ENCODE data around the gene CHI3L2. TPM values are rescaled to one million over a fixed set of nuclear protein-coding genes. Genes with fewer than 3 reads are reported as not detected.

The CHI3L2 gene
- total and polyA plus RNA-seq, 2 of the 13 experiments (the other 11 are each of a cell fraction or from before 2014, with no cell fraction given), result 0.46 to 1.7 TPM

DNA sequence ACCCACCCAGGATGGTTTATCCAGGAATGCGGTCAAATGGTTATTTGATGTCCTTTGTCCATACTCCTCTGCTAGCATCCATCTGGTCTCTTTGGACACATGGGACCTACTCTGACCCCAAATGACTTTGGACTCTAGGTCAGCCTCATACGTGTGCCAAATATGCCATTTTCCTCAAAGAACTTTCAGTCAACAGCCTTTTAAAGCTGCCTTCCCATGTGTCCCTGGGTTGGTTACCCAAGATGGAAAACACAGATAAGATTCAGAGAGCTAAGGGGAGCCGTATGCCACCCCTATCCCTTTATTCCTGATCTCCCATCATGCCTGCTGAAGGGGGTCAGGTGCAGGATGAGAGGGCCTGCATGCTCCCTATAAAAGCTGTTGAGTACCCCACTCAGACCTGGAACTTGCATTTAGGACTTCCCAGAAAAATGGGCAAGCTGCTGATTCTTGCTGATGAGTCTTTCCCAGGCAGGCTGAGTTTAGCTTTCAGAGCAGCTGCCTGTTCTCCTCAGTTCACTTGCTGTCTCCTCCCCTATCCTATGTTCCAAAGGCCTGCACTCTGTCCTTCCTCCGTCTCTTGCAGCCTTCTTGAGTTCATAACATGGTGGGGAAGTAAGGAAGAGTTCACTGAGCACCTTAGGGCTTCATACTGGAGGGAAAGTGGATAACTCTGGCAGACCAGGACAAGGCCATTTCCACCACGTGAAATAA lies 19.8 kb downstream of the CHI3L2 start (continued):
- TF ChIP-seq, protein P1, sequence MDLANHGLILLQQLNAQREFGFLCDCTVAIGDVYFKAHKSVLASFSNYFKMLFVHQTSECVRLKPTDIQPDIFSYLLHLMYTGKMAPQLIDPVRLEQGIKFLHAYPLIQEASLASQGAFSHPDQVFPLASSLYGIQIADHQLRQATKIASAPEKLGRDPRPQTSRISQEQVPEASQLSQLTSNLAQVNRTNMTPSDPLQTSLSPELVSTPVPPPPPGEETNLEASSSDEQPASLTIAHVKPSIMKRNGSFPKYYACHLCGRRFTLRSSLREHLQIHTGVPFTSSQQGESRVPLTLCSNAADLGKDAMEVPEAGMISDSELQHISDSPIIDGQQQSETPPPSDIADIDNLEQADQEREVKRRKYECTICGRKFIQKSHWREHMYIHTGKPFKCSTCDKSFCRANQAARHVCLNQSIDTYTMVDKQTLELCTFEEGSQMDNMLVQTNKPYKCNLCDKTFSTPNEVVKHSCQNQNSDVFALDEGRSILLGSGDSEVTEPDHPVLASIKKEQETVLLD (CRISPR knock-in tag; IDR thresholded peaks at IDR 0.05; ENCODE audit: low read depth), result no peak
- TF ChIP-seq FOXO1 (CRISPR knock-in tag; IDR thresholded peaks at IDR 0.05) (peak; percentile 78; the same call in 1 of the 2 replicates), POGZ (CRISPR knock-in tag; IDR thresholded peaks at IDR 0.05) (peak; percentile 63; the same call in 1 of the 2 replicates), ZFP82 (CRISPR knock-in tag; IDR thresholded peaks at IDR 0.05; ENCODE audit: borderline replicate concordance) (no peak), PAWR (CRISPR knock-in tag; IDR thresholded peaks at IDR 0.05; ENCODE audit: borderline replicate concordance) (no peak), ZMYM4 (CRISPR knock-in tag; IDR thresholded peaks at IDR 0.05) (peak; percentile 48), ZNF782 (CRISPR knock-in tag; IDR thresholded peaks at IDR 0.05; ENCODE audit: borderline replicate concordance) (no peak), SRSF9 (IDR thresholded peaks at IDR 0.05; ENCODE audit: borderline replicate concordance, insufficient read depth, low read depth, low read length, poor library complexity, severe bottlenecking) (no peak), CHD4 (IDR thresholded peaks at IDR 0.05; ENCODE audit: borderline replicate concordance, low read length) (no peak), ZNF263 (CRISPR knock-in tag; IDR thresholded peaks at IDR 0.05) (no peak), HDAC2 (CRISPR knock-in tag; IDR thresholded peaks at IDR 0.05) (peak; percentile 57), ZNF326 (CRISPR knock-in tag; IDR thresholded peaks at IDR 0.05; ENCODE audit: borderline replicate concordance) (no peak), NCOA5 (CRISPR knock-in tag; IDR thresholded peaks at IDR 0.05) (no peak), TBX2 (CRISPR knock-in tag; IDR thresholded peaks at IDR 0.05; ENCODE audit: borderline replicate concordance) (peak; percentile 37; the same call in 1 of the 2 replicates), SOX13 (IDR thresholded peaks at IDR 0.05) (no peak), SOX13 (CRISPR knock-in tag; conservative IDR thresholded peaks at IDR 0.05 in 1 of 2, IDR thresholded peaks at IDR 0.05 in 1 of 2) (peak in 1 of 2 experiments; percentile 73; a peak in 2 of 4 replicates), GATAD2A (CRISPR knock-in tag; IDR thresholded peaks at IDR 0.05) (peak; percentile 52; the same call in 1 of the 2 replicates), HOXD1 (CRISPR knock-in tag; IDR thresholded peaks at IDR 0.05) (no peak), SRY (CRISPR knock-in tag; IDR thresholded peaks at IDR 0.05) (no peak), ZNF180 (CRISPR knock-in tag; IDR thresholded peaks at IDR 0.05; ENCODE audit: borderline replicate concordance, low read depth) (no peak), SP140L (CRISPR knock-in tag; IDR thresholded peaks at IDR 0.05; ENCODE audit: borderline replicate concordance) (no peak)
- TF ChIP-seq, protein P2, sequence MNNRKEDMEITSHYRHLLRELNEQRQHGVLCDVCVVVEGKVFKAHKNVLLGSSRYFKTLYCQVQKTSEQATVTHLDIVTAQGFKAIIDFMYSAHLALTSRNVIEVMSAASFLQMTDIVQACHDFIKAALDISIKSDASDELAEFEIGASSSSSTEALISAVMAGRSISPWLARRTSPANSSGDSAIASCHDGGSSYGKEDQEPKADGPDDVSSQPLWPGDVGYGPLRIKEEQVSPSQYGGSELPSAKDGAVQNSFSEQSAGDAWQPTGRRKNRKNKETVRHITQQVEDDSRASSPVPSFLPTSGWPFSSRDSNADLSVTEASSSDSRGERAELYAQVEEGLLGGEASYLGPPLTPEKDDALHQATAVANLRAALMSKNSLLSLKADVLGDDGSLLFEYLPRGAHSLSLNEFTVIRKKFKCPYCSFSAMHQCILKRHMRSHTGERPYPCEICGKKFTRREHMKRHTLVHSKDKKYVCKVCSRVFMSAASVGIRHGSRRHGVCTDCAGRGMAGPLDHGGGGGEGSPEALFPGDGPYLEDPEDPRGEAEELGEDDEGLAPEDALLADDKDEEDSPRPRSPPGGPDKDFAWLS (CRISPR knock-in tag; IDR thresholded peaks at IDR 0.05; ENCODE audit: borderline replicate concordance), result no peak
- TF ChIP-seq, protein P3, sequence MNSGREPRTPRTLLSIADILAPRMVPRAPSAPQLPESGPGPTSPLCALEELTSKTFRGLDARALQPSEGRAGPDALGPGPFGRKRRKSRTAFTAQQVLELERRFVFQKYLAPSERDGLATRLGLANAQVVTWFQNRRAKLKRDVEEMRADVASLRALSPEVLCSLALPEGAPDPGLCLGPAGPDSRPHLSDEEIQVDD (CRISPR knock-in tag; IDR thresholded peaks at IDR 0.05; ENCODE audit: borderline replicate concordance), result no peak
- TF ChIP-seq, protein P4, sequence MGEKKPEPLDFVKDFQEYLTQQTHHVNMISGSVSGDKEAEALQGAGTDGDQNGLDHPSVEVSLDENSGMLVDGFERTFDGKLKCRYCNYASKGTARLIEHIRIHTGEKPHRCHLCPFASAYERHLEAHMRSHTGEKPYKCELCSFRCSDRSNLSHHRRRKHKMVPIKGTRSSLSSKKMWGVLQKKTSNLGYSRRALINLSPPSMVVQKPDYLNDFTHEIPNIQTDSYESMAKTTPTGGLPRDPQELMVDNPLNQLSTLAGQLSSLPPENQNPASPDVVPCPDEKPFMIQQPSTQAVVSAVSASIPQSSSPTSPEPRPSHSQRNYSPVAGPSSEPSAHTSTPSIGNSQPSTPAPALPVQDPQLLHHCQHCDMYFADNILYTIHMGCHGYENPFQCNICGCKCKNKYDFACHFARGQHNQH (CRISPR knock-in tag; IDR thresholded peaks at IDR 0.05), result peak; percentile 29; the same call in 1 of the 2 replicates
- TF ChIP-seq, protein P5, sequence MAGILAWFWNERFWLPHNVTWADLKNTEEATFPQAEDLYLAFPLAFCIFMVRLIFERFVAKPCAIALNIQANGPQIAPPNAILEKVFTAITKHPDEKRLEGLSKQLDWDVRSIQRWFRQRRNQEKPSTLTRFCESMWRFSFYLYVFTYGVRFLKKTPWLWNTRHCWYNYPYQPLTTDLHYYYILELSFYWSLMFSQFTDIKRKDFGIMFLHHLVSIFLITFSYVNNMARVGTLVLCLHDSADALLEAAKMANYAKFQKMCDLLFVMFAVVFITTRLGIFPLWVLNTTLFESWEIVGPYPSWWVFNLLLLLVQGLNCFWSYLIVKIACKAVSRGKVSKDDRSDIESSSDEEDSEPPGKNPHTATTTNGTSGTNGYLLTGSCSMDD (CRISPR knock-in tag; IDR thresholded peaks at IDR 0.05), result no peak

Measured in HepG2 (cell line).